ENCODE measurements around the gene ORM2.

DNA sequence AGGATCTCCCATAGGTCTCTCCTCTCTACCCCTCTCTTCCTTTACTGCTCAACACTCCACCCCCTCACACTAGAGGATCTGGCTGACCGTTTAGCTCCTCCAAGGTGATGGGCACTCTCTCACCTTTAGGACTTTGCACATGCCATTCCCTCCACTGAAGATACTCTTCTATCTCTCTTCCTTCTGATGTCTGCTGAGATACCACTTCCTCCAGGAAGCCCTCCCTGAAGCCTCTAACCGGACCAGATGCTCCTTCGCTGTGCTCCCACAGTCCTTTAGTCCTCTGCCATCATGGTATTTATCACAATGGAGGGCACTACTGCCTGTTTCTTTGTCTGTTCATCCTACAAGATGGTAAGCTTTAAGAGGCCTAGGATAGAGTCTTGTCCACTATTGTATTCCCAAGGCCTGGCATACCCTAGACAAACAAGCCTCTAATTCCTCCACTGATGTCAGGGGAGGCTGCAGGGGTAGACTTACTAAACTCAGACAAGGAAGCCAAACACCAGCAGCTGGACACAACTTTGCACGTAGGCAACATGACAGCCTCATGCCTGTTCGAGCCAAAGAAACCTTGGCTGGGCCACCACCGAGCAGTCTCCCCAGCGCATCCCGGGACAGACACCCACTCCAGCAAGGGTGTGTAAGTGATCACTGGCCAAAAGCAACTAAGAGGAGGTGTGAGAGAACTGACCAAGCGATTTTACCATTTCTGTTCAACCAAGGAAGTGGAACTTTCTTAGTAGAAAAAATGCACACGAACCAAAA is 20.2 kb downstream of the ORM2 start:
- TF ChIP-seq POLR2A (IDR thresholded peaks at IDR 0.05), result no peak
- TF ChIP-seq EP300 (IDR thresholded peaks at IDR 0.05), result no peak
